WTC11 (cell line): ENCODE measurements around the gene DMTF1. TPM values are rescaled to one million over a fixed set of nuclear protein-coding genes. Genes with fewer than 3 reads are reported as not detected.

ENCODE experiments used
- ATAC-seq: fragments of 200-7000 bp; cut with Tn5 transposase; 2 replicates; pipeline ENCODE4 v1.10.0; 2021; ENCODE audit warnings: mild to moderate bottlenecking, moderate library complexity
- CTCF ChIA-PET: fragments of 300-600 bp; sonication (Branson Sonifier 250); formaldehyde crosslinking; loops from one replicate; lab custom pipeline; 2021; ENCODE audit warnings: antibody characterized with exemption; lab: Charles Lee
- POLR2A ChIA-PET: fragments of 350-600 bp; sonication (Branson Sonifier 250); formaldehyde crosslinking; loops from one replicate; lab custom pipeline; 2021; ENCODE audit warnings: antibody characterized with exemption; lab: Charles Lee
- DNase-seq: peaks from one replicate; pipeline ENCODE4 v3.0.0; 2021; ENCODE audit warnings: low spot score
- H3K27ac Mint-ChIP-seq: 2 replicates; pipeline ENCODE4 v1.8.0; 2021; ENCODE audit warnings: mixed read lengths
- H3K27me3 Mint-ChIP-seq: 2 replicates; pipeline ENCODE4 v1.8.0; 2021; ENCODE audit warnings: low read depth, mild to moderate bottlenecking, moderate library complexity, mixed read lengths
- H3K36me3 Mint-ChIP-seq: 2 replicates; pipeline ENCODE4 v1.8.0; 2021; ENCODE audit warnings: mixed read lengths
- H3K4me1 Mint-ChIP-seq: 2 replicates; pipeline ENCODE4 v1.8.0; 2022; ENCODE audit warnings: mixed read lengths
- H3K4me3 Mint-ChIP-seq: 2 replicates; pipeline ENCODE4 v1.8.0; 2021; ENCODE audit warnings: mild to moderate bottlenecking, moderate library complexity, mixed read lengths
- H3K9me3 Mint-ChIP-seq: 2 replicates; pipeline ENCODE4 v1.8.0; 2021; ENCODE audit warnings: mixed read lengths
- ATF3 ChIP-seq: sonication (generic); formaldehyde crosslinking; conservative IDR thresholded peaks from 2 replicates; pipeline ENCODE4 v1.8.1; 2022; ENCODE audit warnings: mild to moderate bottlenecking, missing genetic modification reagents
- CTCF ChIP-seq: fragments of 200-600 bp; IDR thresholded peaks from 2 replicates; pipeline ENCODE4 v1.8.0; 2022; ENCODE audit warnings: antibody characterized with exemption
- E2F1 ChIP-seq: sonication (generic); formaldehyde crosslinking; IDR thresholded peaks from 2 replicates; pipeline ENCODE4 v1.8.0; 2022; ENCODE audit warnings: mild to moderate bottlenecking, missing genetic modification reagents
- E2F5 ChIP-seq: sonication (generic); formaldehyde crosslinking; IDR thresholded peaks from 2 replicates; pipeline ENCODE4 v1.8.1; 2022; ENCODE audit warnings: mild to moderate bottlenecking, moderate library complexity, missing genetic modification reagents
- ELF4 ChIP-seq: sonication (generic); formaldehyde crosslinking; IDR thresholded peaks from 2 replicates; pipeline ENCODE4 v1.8.1; 2022; ENCODE audit warnings: low read depth, mild to moderate bottlenecking, moderate library complexity, missing genetic modification reagents
- ERG ChIP-seq: fragments of 250-450 bp; sonication (Bioruptor Pico); IDR thresholded peaks from 2 replicates; pipeline ENCODE4 v1.8.0; 2021; ENCODE audit warnings: mild to moderate bottlenecking
- FOXK1 ChIP-seq: sonication (generic); formaldehyde crosslinking; IDR thresholded peaks from 2 replicates; pipeline ENCODE4 v1.8.0; 2022; ENCODE audit warnings: mild to moderate bottlenecking, moderate library complexity, missing genetic modification reagents
- FOXP1 ChIP-seq: sonication (generic); formaldehyde crosslinking; IDR thresholded peaks from 2 replicates; pipeline ENCODE4 v1.8.0; 2022; ENCODE audit warnings: missing genetic modification reagents, mild to moderate bottlenecking, moderate library complexity, borderline replicate concordance
- IRF2 ChIP-seq: sonication (generic); formaldehyde crosslinking; IDR thresholded peaks from 2 replicates; pipeline ENCODE4 v1.8.0; 2022; ENCODE audit warnings: low read depth, missing genetic modification reagents, borderline replicate concordance
- JUN ChIP-seq: sonication (generic); formaldehyde crosslinking; IDR thresholded peaks from 2 replicates; pipeline ENCODE4 v1.8.0; 2023; ENCODE audit warnings: mild to moderate bottlenecking, missing genetic modification reagents
- MLX ChIP-seq: sonication (generic); formaldehyde crosslinking; IDR thresholded peaks from 2 replicates; pipeline ENCODE4 v1.8.1; 2023; ENCODE audit warnings: mild to moderate bottlenecking, missing genetic modification reagents, moderate library complexity
- NFYB ChIP-seq: sonication (generic); formaldehyde crosslinking; conservative IDR thresholded peaks from 2 replicates; pipeline ENCODE4 v1.8.0; 2022; ENCODE audit warnings: low read depth, missing genetic modification reagents
- SMAD3 ChIP-seq: sonication (generic); formaldehyde crosslinking; IDR thresholded peaks from 2 replicates; pipeline ENCODE4 v1.8.0; 2022; ENCODE audit warnings: missing genetic modification reagents, mild to moderate bottlenecking, borderline replicate concordance
- SMAD4 ChIP-seq: sonication (generic); formaldehyde crosslinking; IDR thresholded peaks from 2 replicates; pipeline ENCODE4 v1.8.0; 2022; ENCODE audit warnings: mild to moderate bottlenecking, missing genetic modification reagents
- SOX15 ChIP-seq: fragments of 250-450 bp; sonication (Bioruptor Pico); IDR thresholded peaks from 2 replicates; pipeline ENCODE4 v1.9.0; 2021; ENCODE audit warnings: mild to moderate bottlenecking
- TP53 ChIP-seq: sonication (generic); formaldehyde crosslinking; IDR thresholded peaks from 2 replicates; pipeline ENCODE4 v1.8.1; 2023; ENCODE audit warnings: mild to moderate bottlenecking, missing genetic modification reagents
- USF1 ChIP-seq: sonication (generic); formaldehyde crosslinking; IDR thresholded peaks from 2 replicates; pipeline ENCODE4 v1.8.0; 2022; ENCODE audit warnings: mild to moderate bottlenecking, missing genetic modification reagents
- ZNF263 ChIP-seq: sonication (generic); formaldehyde crosslinking; IDR thresholded peaks from 2 replicates; pipeline ENCODE4 v1.8.1; 2022; ENCODE audit warnings: low read depth, mild to moderate bottlenecking, moderate library complexity, missing genetic modification reagents
- ZNF396 ChIP-seq: fragments of 250-450 bp; sonication (Bioruptor Pico); IDR thresholded peaks from 2 replicates; pipeline ENCODE4 v1.8.0; 2021; ENCODE audit warnings: mild to moderate bottlenecking, moderate library complexity, borderline replicate concordance
- total RNA-seq: library from RNA; stranded (reverse); gene quantifications from 3 replicates; pipeline ENCODE4 v1.2.3, GENCODE V29; 2021

Gene DMTF1
- total RNA-seq, 1 experiment from 2014 or later, result 79.3 TPM

GRCh38 chr7:87209295-87209924 is 57.2 kb downstream of the DMTF1 start:
- DNase-seq (no peak), ATAC-seq (no peak)
- Mint-ChIP-seq H3K4me1 (peaks cover 3% of the 10 kb centered on the region; the same call in 1 of the 2 replicates), H3K27me3 (peaks cover 5% of the 10 kb centered on the region; the same call in 1 of the 2 replicates), H3K36me3 (peaks cover 62% of the 10 kb centered on the region), H3K4me3 (no peak overlapping the region), H3K27ac (no peak overlapping the region), H3K9me3 (peaks cover 44% of the 10 kb centered on the region)
- ChIA-PET POLR2A (no interaction called here), CTCF (no interaction called here)
- TF ChIP-seq USF1 (no peak), MLX (CRISPR knock-in tag) (no peak), TP53 (CRISPR knock-in tag) (no peak), ZNF263 (CRISPR knock-in tag) (no peak), FOXK1 (CRISPR knock-in tag) (no peak), ATF3 (CRISPR knock-in tag) (no peak), SMAD4 (no peak), ERG (CRISPR knock-in tag) (no peak), E2F1 (no peak), NFYB (CRISPR knock-in tag) (no peak), JUN (CRISPR knock-in tag) (no peak), ELF4 (CRISPR knock-in tag) (no peak), CTCF (no peak), FOXP1 (CRISPR knock-in tag) (no peak), SMAD3 (no peak)

- no peak for ATAC-seq
- CTCF ChIA-PET, result no interaction called here
- H3K9me3 Mint-ChIP-seq, result peaks cover 33% of the 10 kb centered on the region
- H3K27me3 Mint-ChIP-seq, result peaks cover 5% of the 10 kb centered on the region; the same call in 1 of the 2 replicates
- H3K4me1 Mint-ChIP-seq, result peaks cover 3% of the 10 kb centered on the region; the same call in 1 of the 2 replicates
- H3K4me3 Mint-ChIP-seq, result no peak overlapping the region
- DNase-seq, result no peak
- no peak overlapping the region for H3K27ac Mint-ChIP-seq
- TF ChIP-seq E2F5 (CRISPR knock-in tag) (no peak), E2F1 (no peak), ZNF396 (CRISPR knock-in tag) (no peak), IRF2 (no peak), SOX15 (CRISPR knock-in tag) (no peak)
- TF ChIP-seq, all 79 proteins: peak for 0
- POLR2A ChIA-PET, result no interaction called here
- peaks cover 52% of the 10 kb centered on the region for H3K36me3 Mint-ChIP-seq
Observed at GRCh38 chr7:87210506-87210905, 58.3 kb downstream of the DMTF1 start.
